SHP77 (cell line): ENCODE data around the gene ICA1.
A peak's percentile ranks its signal among the peaks of the same experiment; 100 is the strongest.

Source experiments
- DNase-seq, 2 experiments: peaks; one replicate each; lab custom pipeline; 2025; lab: John Stamatoyannopoulos, UW

The ICA1 gene

DNA sequence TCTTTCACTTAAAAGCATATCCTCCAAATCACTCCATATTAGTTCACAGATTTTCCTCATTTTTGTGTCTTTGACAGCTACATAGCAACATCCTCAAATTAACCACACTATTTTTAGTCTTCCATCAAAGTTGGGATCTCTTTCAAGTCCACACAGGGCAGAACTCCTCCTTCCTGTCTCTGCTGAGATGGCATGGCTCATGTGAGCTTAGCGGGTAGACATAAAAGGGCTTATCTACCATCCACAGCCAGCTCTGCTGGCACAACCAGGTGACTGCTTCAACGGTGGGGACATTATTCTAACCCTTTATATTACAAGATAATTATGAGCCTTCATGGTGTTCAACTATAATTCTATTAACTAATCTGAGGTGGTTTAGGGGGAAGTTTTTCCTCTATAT, 35.5 kb downstream of the ICA1 start:
- no peak for DNase-seq

DNA sequence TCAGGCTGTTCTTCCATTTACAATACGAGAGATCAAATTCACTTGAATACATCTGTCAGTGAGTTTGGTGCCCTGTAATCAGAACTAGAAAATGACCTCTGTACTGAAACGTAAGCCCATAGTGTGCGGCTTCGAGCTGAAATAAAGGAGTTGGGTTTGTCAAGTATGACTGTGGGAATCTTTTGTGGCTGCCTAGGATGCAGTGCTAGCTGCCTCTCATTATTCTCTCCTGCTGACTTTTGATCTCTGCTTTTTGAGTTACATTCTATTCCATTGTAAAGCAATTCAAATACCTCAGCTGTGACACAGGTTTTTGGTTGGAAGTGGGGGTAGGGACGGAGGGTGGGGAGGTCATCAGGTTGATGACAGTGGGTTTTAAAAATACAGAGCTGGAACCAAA, 40.4 kb downstream of the ICA1 start:
- DNase-seq: no peak

DNA sequence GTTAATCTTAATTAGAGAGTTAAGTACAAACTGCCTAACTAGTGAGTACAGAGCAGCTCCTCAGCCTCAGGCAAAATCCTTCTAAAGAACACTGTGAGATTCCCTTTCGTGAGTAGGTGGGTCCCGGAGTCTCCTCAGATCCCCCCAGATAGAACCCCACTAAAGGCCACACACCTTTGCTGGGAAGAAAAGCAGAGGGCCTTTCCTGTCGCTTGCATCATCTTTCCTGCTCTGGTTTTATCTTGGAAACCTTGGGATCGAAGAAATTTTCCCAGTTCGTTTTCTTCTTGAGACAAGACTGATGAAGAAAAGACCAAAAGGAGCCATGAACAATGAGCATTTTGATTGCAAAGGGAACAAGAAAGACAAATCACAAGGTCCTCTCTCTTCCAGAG, 40.9 kb downstream of the ICA1 start:
- DNase-seq: no peak

DNA sequence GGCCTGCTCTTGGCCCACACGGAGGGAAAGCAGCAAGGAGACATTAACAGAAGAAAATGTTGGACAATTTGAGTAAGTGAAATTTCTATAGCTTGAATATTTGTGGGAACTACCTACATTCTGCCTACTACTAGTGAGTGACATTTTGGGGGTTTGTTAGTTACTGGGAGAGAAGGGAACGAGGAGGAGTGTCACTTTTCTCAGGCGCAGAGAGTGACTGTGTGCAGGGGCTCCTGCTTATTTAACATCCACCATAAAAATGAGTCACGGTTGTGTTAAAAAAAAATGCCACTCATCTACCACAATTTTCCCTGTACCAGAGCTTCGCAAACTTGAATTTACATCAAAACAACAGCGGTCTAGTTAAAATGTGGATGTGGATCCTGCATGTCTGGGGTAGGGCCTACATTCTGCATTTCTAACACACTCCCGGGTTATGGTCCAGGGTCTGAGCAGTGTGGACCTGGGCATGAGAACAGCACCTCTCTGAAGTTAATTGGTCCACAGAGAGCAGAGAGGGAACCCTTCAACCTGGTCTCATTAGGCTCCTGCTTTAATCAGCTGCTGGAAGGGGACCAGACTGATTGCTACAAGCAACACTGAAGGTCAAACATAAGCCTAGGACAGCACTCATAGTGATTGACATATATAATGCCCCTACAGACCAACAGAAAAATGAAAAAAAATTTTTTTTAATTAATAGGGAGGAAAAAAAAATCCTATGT, 41.4 kb downstream of the ICA1 start:
- no peak for DNase-seq

DNA sequence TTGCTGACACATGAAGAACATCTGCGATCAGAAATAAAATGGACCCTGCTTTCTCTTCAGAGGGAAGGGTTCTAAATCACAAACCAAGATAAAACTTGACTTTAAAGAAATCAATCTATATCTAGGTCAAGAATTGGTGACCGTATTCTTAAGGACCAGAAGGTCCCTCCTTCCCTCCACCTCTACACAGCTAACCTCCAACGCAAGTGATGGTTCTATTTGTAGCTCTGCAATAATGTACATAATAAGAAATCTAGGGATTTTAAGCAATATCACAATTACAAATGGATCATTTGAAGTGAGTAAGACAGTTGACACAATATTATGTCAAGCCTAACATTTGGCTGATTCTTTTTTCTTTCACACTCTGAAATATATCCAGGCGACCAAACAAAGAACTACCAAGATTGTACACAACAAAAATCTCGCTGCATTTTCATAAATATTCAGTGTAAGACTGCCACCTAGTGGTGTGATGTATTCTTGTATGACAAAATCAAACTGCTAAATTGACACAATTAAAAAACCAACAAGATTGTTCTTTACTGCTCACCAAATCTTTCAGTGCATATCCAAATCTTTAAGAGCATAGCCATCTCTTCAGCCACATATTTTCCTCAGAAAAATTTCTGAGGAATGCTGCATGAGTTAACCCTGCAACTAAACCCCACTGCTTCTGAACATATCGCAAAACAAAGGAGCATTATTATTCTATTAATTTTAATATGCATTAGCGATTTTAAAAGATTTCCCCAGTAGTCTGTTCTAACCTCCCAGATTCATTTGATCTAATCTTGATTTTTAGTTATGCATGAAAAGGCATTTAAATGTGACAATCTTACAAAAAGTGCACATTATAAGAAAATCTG, 44.5 kb downstream of the ICA1 start:
- DNase-seq: peak; percentile 69 to 78

DNA sequence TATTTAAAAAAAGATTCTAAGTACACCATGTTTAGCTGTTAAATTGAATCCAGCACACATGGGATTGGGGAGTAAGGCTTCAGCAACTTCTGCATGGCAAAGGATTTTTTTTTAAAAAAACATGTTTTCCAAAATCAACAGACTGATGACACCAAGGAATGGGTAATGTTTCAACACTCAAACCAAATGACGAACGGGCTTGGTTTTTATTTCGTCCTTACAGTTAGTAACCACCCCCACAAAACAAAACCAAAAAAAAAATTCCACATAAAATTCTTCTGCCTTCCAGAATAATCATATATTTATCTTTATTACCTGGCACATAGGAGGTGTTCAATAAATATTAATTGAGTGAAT, 45.7 kb downstream of the ICA1 start:
- no peak for DNase-seq

DNA sequence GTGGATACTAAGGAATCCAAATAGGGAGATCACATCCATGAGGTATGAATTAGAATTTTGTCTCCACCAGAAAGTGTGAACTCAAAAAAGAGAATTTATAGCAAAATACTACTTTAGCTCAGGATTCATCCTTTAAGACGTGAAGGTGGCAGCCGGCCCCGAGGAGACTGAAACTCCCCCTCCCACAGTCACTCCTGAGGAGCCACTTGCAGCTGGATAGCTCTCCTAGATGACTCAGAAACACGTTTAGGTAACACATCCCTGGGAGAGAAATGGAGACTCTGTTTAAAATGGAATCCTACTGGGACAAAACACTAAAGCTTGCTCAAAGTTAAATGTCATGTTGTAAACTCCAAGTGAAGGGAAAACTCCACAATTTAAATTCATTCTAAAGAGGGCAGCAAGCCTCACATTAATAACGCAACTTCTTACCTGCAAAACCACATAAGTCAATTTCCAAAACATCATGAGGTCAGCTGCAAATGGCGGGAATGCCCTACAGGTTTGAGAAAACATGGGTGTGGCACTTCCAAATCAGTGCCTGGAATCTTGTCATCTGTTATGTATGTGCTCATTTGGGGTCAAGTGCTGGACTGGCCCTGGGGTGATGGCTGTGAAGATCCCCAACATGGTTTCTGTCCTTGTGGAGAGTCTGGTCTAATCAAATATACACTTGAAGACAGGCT, 46.2 kb downstream of the ICA1 start:
- no peak for DNase-seq

DNA sequence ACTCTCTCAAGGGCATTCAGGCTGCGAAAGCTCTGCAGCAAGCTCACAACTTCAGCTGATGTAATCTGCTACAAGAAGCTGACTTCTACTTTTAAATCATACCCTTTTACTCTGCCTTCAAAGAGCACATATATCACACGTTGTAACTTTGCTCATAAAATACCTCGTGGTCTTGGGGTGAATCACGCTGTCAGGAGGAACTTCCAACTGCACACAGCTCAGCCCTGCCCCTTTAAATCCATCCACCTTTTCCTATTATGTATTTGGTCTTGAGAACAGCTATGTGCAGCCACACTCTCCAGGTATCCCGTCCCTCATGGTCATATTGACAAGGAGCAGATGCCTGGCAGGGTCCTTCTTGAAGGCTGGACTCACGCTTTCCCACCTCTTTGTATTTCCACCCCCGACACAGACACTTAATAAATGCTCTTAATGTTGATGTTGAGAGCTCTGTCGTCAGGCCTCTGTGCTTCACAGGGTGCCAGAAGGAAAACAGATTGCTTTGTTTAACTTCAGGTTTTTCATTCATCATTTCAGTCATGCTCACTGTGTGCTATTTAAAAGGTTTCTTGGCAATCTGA, 47.6 kb downstream of the ICA1 start:
- DNase-seq: no peak

DNA sequence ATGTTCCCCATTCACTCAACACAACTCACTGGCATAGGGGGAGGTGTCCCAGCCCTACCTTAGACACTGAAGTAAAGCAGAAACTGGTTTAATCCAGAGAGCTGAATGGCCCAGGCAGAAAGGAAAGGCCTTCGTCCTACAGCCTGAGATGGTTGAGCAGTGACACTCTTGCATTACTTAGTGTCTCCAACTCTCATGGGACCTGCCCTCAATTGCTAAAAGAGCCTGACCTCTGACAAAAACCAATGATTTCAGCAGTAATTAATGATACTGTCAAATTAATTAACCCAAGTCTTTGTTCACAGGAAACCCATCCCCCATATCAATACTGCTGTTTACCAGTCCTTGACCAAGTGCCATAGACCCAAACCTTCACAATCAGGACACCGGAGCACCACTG, 48.6 kb downstream of the ICA1 start:
- DNase-seq: no peak

DNA sequence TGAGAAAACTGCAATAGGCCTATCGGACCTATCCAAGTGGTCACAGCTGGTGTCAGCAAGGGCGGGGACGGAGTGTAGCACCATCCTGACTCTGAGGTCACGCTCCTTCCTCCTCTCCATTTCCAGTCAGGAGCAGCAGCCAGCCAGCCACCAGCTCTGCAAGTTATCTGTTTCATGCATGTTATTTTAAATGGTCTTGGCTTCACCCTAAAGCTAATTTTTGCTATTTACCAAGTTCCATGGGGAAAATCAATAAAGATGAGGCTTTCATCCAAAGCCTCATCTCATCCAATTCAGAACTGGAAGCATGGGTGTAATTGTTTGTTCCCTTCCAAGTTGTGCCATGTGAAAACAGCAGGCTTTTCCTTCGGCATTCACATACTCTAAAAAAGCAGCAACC, 49.3 kb downstream of the ICA1 start:
- no peak for DNase-seq

DNA sequence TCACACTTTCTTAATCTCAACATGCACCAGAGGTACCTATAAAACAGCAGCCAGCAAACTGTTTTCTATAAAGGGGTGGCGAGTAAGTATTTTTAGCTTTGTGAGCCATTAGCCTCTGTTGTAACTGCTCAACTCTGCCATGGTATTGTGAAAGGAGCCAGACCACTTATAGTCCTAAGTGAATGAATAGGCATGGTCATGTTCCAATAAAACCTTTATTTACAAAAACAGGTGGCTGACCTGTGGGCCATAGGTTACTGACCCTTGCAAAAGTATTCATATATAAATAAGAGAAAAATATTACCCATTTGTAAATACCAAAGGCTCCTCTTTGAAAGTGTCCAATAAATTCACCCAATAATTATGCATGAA, 50.3 kb downstream of the ICA1 start:
- no peak for DNase-seq

DNA sequence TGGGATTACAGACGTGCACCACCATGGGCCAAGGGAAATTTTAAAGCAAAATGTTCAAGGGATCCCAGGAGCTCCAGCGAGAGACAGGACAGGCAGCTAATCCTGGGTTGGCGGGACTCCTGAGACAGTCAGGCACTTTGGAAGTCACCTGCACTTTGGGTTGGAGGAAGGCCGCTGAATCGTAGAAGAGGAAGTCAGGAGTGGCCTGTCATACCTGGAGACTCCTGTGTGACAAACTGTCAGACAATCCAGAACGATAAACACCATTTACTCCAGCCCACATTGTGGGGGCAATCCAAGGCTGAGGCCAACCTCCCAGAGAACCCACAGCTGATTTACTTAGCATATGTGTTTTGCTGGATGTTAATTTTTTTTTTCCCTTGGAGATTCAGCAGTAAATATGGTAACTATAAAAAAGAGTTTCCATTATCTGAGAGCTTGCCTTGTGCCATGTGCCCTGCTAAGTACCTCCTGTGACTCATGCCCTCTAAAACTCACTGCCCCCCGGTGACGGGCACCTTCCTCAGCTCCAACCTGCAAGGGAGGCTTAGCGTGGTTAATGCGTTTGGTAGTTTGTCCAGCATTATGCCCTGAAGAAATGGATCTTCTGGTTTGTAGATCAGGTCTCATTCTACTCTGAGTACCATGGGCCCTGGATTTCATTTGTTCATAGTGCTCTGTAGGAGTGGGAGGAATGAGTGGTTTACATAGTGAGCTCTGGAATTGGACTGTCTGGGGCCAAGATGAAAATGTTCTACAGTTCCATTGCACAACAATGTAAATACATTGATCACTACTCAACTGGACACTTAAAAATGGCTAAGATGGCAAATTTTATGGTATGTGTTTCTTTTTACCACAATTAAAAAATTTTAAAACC, 50.9 kb downstream of the ICA1 start:
- no peak for DNase-seq

DNA sequence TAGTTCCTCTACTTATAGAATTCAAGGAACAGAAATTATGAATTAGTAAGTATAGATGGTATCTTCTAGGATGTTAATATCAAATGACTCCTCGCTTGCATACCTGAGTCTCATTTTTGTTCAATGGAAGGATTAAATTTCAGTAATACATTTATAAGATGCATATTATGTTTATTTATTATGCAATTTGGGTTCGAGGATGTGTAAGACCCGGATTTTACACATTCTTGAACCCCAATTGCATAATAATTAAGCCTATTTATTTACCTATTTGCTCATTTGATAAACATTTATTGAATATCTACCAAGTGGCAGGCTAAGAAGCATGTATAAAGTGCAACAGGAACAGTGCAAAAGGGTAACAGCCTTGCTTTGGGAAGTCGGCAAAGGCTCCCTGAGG, 52.6 kb downstream of the ICA1 start:
- no peak for DNase-seq

DNA sequence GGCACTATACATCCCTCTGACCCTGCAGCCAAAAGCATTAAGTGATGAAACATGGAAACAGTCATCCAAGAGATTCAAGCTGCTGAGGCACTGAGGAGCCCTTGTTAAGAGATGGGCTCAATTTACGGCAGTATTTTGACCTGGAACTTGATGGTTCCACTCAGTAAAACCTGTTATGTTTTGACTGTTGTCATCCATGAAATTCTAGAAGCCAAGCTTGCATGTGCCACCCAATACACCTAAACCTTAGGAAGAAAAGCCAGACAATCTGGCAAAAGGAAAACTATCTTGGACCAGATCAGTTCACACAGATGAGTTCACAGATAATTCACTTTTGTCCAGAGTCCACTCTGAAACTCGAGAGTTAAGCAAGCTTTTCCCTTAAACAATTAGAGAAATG, 53.2 kb downstream of the ICA1 start:
- DNase-seq: no peak

DNA sequence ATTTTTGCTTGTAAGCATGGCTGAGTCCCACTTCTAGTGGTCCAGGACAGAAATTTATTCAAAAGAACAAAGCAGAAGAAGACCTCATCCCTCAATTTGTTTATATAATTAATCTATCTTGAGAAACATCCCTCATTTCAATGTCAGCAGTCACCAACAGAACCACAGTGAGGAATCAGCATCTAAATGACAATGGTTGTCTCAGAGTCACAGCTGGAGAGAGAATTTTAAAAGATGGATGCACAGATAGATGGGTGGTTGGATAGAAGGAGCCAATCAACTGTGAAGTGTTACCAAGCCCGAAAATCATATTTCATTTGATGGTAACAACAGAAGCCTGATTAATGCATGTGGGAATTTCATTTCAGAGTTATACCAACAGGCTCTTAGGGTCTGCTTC, 55.0 kb downstream of the ICA1 start:
- no peak for DNase-seq

DNA sequence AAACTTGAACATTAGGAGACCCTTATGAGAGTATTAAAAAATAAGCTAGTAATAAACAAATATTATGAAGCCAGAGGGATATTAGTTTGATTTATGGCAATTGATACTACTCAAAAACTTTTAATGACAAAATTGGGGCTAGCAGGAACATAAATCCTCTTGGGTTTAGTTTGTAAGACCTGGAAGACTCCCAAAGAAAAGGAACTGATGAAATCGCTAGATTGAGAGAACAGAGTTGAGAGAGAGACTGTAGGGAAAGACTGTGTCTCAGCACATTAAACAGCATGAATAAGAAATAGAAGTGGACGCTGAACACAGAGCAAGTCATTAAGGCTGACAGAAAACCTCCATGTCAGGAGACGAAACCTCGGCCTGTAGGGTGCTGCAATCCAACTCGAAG, 56.4 kb downstream of the ICA1 start:
- no peak for DNase-seq

DNA sequence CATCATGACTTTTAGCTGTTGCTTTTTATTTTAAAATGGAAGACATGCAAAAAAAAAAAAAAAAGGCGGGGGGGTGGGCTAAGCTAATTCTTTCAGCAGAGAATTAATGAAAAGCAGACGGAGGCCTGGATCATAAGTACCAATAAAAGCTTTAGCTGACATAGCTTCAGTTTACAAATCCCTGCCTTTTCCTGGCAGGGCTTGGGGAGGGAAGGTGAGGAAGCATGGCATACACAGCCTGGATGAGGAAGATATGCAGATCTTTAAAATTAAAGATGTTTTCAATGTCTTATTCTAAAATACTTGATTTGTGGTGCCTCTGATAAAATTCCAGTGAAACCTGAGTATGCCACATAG, 57.0 kb downstream of the ICA1 start:
- DNase-seq: no peak

DNA sequence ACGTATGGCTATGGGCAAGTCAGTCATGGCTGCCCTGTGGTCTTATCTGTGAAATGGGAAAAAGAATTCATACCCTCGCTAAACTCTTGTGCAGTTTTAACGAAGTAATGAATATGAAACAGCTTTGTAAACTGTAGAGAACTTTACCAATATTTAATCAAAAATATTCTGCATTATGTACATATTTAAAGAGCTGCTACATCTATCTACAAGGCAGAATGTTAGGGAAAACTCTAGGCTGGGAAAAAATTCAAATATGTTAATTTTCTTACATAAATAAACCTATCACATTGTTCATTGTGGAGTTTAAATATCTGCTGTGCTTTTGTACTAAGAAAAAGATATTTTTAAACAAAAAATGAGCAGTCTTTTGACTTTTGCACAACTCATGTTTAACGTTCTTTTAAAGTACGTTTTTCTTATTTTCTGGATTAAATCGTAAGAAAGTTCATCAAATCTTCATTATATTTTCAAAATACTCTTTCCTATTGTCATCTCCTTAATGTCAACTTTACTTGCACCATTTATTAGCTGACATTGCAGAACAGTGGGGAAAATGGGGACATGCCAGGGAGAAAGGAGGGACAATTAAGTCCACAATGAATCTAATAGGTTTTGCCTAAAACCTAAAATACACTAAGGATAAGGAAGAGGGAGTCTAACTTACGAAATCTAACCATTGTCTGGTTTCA, 57.5 kb downstream of the ICA1 start:
- no peak for DNase-seq

DNA sequence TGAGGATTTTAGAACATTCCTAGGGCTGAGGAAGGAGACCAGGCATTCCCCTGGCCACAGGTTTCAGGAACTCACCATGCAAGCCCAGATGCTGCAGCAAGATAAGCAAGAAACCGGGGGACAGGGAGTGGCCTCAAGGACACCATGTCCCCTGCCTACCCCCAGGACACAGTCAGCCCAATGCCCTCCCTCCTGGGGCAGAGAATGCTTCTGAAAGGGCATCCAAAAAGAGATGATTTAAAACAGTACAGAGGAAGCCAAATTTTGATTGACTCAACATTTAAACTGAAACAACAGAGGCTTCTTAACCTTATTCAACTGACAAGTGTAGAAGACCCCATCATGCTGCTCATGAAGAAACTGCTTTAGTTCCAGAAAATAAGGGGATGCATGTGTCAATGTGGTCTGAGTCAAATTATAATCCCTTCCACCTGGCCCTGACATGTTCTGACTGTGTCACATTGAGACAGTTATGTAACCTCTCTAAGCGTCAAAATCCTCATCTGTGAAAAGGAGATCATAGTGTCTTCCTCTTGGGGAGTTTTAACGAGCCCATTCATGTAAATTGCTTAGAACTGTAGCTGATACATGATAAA, 60.0 kb downstream of the ICA1 start:
- no peak for DNase-seq

DNA sequence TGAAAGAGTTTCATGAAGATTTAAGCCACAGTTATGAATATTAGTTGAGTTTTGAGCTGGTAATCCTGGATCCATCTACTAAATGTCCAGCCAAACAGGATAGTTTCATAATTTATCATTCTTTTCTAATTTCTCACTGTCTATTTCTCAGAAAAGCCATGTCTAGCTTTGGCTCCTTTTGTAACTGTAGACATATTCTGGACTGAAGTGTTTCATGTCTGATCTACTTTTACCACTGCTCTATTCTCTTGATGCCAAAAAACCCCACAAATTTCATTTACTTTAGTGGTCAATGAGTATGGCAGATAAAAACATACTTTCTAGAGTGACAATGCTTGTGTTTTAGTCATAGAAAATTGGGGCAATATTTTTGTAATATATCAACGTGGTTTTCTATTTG, 61.2 kb downstream of the ICA1 start:
- no peak for DNase-seq

DNA sequence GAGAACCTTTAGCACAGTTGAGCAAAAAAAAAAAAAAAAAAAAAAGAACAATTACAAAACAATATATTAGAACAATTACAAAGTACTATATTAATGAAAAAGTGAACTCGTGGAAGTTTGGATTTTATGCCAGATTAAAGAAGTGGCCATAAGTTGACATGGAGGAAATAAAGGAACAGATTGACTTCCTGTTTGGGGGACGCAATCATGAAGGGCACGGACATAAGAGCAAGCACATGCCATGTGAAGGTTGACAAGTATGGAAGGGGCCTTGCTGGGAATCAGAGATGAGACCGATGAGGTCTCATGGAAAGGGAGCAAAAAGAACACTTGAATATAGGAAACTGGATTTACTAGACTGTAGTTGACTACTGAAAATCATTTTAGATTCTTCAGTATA, 61.7 kb downstream of the ICA1 start:
- no peak for DNase-seq
